Fibroblast of skin of scalp (primary cell): ENCODE measurements around the gene SETD5.

Experiments
- DNase-seq: peaks from one replicate; pipeline ENCODE4 v3.0.0-alpha.2; 2013

The SETD5 gene

DNA sequence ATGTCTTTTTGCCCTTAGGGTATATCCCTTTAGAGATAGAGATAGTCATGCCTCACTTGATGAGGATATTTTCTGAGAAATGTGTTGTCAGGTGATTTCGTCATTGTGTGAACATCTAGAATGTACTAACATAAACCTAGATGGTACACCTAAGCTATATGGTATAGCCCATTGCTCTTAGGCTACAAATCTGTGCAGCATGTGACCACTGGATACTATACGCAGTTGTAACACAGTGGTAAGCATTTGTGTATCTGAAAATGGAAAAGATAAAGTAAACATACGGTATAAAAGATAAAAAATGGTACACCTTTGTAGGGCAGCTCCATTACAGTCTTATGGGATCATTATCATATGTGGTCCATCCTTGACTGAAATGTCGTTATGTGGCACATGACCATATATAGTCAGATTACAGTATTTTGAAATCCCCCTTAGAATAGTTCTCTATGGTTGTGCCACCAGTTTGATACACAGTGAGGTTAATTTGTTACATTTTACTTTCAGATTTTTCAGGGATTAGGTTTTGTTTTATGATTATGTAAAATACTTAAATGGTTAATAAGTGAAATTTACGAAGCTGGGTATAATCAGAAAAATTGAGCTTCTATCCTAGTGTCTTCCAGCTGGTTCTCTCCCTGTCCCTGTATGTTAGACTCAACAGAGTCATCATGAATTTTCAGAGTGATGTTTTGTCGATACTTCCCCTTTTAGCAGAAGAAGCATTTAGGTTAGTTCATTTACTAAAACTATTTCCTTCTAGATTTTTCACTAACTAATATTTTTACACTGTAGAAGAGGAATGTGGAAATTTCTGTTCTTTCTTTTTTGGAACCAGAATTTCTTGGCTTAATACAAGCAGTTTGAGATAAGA is 12.8 kb downstream of the SETD5 start:
- no peak for DNase-seq

DNA sequence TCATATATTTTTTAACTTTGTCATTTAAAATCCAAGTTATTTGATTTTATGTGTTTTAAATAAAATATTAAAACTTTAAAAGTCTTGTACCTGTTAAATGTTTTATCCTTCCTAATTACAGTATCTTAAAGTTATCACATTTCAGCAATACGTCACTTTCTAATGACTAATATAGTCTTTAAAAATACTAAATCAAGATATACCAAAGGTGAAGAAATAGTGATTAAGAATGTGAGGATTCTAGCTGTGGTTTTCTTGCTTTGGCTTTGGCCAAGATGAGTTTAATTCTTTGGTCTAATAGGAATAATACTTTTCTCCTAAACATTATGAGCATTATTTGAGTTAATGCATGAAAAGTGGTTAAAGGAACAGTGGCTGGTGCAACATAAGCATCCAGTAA is 13.9 kb downstream of the SETD5 start:
- no peak for DNase-seq

DNA sequence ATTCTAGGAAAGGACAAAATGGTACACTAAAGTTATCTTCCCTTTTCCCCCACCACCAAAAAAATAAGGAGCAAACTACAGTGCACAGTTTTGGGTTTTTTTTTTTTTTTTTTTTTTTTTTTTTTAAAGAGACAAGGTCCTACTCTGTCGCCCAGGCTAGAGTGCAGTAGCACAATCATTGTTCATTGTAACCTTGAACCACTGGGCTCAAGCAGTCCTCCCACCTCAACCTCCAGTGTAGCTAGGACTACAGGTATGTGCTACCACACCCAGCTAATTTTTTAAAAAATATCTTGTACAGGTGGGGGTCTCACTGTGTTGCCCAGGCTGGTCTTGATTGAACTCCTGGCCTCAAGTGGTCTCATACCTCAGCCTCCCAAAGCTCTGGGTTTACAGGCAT is 14.9 kb downstream of the SETD5 start:
- DNase-seq = no peak

DNA sequence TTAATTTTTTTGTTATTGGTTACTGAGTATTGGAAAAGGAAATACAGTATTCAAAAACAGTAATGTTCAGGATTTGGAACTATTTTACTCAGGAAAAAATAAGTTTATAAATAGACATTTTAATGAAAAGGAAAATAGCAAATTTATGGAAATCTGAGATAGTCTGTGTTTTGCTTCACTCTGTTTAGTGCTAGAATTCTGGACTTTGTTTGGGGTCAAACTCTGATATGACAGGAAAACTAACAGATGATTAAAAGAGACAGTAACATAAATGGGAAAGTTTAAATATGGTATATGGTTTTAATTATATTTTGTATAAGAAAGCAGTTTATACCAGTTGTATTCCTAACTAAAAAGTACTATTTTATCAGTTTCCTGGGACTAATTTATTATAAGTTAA is 17.4 kb downstream of the SETD5 start:
- no peak for DNase-seq

DNA sequence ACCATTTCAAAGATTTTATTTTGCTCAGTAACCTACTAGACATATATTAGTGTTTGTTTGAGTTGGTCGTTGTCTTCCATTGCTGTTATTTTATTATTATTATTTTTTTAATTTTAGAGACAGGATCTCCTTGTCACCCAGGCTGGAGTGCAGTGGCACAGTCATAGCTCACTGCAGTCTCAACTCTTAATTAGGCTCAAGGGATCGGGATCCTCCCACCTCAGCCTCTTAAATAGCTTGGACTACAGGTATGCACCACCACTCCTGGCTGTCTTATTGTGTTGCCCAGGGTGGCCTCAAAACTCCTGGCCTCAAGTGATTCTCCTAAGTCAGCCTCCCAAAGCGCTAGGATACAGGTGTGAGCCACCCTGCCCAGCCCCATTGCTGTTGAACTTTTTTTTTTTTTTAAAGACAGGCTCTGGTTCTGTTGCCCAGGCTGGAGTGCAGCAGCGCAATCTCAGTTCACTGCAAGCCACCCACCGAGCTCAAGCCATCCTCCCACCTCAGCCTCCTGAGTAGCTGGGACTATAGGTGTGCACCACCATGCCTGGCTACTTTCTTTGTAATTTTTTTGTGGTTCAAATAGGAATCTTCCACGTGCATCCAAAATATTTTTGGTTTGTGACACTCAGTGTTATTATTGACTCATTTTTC is 18.2 kb downstream of the SETD5 start:
- no peak for DNase-seq

DNA sequence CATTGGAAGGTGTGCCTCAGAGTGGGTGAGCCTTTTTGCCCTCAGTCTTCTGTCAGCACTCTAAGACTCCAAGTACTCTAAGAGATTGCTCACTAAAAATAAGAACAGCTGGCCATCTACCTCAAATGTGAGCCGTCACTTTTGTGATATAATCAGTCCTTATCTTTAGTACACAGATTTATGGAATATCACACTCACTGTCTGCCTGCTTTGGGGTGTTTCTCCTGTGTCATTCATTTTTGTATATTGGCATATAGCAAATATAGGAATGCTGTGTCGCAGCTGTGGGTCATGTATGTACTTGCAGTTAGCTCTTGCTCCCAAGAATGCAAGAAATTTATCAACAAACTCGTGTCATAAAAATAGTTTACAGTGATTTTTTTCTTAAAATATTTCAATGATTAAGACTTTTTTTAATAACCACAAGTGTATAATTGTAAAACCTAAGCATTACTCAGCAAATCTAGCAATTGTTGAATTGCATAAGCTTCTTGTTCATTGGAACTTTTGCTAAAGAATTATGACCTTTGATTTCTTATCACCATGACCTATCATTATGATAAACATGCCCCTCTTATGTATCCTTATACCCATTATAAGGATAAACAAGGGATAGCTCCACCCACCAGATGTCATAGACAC is 18.8 kb downstream of the SETD5 start:
- DNase-seq = peak; percentile 60

DNA sequence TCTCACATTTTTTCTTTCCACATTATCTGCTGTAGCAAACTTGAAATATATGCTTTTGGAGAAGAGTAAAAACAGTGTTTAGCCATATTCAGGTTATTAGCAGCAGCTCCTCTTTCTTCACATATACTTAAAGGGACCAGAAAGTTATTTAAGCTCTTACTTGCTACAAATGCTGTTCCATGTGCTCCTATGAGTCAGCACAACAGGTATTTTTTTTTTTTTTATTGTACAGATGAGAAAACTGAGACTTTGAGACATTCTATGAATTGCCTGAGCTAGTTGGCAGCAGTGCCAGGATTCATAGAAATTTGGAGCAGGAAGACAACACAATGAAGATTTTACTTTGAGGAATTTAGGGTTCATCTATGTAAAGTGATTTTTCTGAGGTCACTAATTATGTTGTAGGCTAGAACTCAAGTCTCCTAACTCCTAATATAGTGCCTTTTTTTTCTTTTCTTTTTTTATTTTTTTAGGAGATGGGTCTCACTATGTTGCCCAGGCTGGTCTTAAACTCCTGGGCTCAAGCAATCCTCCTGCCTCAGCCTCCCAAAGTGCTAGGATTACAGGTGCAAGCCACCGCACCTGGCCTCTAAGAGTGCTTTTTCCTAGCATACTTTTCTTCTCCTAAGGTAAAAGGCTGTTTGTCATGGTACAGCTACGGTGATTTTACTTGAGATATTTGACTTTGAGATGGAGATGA is 23.6 kb downstream of the SETD5 start:
- peak; percentile 34 for DNase-seq

DNA sequence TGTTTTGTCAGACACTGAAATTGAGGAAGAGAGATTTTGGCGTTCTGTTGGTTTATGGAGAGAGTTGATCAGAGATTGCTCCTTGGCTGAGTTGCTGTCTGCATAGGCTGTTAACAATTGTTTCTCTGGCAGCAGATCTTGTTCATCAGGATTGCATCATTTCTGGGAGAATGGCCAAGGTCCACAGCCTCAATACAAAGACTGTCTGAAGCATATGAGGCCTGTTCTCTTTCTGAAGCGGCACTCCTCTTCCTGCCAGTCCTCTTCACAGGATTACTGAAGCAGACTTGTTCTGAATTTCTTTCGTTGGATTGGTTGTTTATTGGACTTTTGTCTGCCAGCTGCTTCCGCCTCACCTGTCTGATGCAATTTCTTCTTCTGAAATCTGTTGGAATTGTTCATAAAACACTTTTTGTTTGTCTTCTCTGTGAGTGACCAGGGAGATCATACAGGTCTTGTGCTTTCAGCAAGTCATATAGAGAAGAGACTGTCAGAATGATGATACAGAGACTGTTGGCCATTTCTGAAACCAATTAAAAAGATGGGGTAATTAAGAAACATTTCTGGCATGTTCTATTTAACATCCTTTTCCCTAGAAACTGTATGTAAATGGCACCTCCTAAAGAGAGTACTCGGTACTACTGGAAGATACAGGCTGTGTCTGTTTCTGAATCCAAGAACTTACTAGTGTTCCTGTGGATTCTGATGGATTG is 25.5 kb downstream of the SETD5 start:
- DNase-seq = peak; percentile 98

DNA sequence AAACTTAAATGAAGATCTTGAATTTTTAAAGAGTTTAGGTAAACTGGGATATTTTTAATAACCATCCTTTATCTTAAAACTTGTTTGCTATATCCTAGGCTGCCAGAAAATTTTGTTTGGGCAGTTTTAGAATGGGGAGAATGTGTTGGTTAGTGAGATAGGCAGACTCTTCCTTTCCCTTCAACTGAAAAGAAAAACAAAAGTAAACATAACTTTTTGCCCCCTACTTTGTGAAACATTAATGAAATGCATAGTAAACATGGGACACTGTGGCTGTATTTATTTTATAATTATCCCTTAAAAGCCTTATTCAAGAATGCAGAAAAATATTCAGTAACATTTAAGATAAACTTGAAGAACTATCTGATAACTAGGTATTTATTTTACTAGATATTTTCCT is 31.0 kb downstream of the SETD5 start:
- no peak for DNase-seq

DNA sequence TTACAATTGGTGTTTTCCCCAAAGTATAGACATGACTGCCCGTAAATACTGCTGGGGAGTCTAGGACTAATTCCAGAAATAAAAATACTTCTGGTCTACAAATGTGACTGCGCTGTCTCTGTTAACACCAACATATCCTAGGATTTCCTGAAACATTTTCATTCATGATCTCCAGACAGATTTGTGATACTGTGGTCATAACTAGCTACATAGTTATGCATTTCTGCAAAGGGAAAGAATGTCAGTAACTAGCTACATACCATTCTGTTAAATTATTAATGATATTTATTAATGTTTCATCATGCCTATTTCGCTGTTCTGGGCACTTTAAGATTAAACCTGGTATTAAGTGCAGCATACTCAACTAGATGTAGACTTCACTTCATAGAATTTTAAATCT is 33.3 kb downstream of the SETD5 start:
- no peak for DNase-seq

DNA sequence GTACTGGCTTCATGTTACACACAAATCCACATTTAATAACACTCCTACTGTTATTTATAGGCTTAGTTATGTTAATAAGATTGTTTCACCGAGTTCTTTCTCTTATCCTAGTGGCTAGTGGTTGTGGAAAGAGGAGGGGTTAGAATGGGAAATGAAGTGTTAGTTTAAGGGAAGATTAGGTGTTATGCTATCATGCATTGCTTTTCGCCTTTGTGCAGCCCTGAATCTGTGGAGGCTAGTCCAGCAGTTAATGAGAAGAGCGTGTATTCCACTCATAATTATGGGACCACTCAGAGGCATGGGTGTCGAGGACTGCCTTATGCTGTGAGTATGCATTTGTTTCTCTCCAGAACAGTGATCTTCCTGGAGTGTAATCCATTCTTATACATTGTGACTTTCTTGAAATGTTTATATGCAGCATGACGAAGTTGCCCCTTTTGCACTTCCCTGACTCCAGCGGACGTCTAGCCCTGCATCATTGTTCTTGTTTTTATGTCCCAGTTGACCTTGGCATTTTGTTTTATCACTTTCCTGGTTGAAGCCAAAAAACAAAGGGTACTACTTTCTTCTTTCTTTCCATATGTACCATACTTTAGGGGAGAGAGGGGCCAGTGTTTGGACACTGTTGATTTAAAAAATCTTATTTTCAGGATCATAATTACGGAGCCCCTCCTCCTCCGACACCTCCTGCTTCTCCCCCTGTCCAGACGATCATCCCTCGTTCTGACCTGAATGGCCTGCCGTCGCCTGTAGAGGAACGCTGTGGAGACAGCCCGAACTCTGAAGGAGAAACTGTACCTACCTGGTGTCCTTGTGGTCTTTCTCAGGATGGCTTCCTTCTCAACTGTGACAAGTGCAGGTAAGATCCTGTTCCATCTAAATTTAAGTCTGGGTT is 36.5 kb downstream of the SETD5 start:
- no peak for DNase-seq

DNA sequence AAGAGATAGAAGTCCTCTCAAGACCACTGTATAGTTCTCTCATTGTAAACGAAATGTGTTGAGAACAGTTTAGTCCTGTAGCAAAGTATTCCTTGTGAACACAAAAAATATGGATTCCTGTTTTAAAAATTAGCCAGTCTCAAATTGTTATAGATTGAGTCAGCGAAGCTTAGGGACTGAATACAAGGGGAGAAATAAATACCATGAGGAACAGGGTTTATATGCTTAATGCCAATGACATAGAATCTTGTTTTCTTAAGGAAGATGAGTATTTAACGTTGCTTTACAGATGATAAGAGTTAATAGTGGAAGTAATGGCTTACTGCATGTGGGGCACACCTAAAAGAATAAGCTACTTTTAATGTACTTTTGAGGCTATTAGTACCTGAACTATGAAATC is 37.9 kb downstream of the SETD5 start:
- peak; percentile 12 for DNase-seq

DNA sequence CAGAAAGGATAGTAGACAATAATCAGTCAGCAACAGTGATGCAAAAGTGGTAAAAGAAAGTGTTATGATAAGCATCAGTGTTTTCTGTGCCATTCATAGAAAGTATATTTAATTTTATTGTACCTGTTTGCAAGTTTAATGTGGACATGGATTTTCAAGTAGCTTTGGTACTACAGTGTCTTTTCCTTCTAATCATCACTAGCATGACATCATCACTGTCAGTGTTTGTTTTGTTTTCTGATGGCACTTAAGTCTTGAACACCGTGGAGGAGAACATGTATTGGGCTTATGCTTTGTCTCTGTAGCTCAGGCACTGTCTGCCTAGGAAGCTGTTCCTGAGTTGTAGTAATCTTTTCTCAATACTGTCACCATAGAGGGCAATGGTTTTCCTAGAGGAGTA is 41.9 kb downstream of the SETD5 start:
- DNase-seq = no peak

DNA sequence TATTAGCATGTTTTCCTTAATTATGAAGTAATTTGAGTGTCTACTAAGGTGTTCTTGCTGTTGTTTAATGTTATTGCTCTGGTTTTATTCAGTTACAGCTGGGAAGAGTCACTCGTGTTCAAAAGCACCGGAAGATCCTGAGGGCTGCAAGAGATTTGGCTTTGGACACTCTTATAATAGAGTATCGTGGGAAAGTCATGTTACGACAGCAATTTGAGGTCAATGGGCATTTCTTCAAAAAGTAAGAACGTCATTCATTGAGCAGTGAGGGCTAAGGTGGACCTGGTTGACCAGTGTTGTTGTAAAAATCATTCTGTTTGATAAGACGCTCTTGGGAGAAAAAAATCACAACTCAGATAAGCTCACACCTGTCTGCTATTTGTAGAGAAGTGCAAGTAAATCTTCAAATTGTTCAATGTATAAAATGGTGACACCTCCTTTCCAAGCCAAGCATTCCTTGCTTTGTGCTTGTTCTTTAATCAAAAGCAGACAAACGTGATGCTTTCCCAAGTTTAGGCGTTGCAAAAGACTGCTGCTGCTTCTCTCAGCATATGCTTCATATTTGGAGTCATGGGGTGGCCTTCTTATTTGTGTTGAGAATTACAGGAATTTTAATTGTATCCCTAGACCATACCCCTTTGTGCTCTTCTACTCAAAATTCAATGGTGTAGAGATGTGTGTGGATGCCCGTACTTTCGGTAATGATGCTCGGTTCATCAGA is 44.2 kb downstream of the SETD5 start:
- peak; percentile 62 for DNase-seq

DNA sequence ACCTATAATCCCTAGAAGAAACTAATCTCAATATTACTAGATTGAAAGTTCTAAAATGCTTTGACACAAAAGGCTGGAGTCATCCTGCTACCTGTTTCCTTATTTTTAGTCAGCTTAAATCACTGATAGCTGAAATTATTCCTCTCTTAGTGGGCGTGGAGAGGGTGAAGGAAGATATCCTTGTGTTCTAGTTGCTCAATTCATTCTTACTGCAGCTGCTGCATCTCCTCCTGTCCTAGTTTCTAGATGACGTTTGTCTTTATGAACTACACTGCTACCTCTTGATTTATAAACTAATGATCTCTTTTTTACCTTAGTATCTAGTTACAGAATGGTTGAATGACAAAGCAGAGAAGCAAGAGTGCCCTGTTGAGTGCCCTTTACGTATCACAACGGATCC is 50.7 kb downstream of the SETD5 start:
- DNase-seq = no peak

DNA sequence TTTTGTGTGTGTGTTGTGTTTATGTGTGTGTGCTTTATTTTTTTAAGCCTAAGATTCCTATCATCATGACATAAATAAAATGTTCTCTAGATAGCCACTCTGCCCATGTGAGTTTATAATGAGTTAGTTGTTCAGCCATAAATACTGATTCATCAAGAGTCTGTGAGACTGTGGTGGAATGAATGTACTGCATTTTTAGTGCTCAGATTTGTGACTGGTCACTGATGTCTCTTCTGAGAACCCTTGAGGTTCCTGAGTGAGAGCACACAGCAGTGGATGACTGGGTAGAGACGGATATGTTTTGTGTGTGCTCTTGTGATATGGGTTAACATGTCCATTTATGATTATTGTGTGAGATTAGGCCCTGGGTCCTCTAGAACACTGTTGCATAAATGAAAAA is 51.2 kb downstream of the SETD5 start:
- DNase-seq = no peak

DNA sequence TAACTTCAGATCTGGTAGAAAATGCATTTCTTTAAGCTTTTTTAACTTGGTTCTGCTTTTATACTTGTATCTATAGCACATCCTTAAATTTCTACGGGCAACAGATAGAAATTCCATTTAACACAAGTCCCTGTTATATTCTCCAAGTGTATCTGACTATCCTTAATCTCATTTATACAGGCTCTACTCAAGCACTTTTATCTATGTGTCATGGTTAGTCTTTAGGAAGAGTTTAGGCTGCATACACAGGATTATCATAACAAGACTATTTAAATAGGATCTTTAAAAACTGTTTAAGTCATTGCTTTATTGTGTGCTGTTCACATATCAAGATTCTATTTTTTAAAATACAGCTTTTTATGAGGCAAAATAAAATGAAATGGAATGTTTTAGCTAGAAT is 52.7 kb downstream of the SETD5 start:
- no peak for DNase-seq

DNA sequence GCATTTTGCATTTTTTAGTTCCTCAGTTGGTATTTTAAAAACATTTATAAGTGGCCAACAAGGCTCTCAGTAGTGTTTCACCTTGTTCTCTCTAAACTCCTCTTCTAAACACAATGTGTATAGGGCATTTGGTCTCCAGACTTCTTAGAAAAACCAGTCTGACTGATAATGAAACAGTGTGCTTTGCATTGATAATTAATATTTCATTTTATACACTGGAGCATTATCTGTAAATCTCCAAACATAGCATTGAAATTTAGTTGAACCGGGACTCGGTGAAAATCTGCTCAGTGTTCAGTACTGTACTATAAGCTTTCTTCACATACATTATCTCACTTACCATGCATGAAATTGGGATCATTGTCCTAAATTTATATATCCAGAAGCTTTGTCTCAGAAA is 53.6 kb downstream of the SETD5 start:
- DNase-seq = no peak

DNA sequence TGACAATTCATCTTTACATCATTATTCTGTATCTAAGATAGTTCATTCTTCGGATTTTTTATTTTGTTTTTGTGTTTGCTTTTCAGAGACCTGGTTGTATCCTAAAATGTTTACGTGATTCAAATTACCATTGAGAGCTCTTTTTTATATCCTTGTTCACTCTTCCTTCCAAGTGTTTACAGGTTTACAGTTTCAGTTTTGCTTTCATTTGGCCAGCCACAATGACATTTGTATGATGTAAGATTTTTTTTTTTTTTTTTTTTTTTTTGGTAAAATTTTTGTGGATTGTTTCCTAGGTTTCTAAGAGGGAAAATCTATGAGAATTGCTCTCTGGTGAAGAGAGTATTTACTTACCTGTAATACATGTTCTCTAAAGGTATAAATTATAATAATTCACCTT is 55.0 kb downstream of the SETD5 start:
- DNase-seq = no peak

DNA sequence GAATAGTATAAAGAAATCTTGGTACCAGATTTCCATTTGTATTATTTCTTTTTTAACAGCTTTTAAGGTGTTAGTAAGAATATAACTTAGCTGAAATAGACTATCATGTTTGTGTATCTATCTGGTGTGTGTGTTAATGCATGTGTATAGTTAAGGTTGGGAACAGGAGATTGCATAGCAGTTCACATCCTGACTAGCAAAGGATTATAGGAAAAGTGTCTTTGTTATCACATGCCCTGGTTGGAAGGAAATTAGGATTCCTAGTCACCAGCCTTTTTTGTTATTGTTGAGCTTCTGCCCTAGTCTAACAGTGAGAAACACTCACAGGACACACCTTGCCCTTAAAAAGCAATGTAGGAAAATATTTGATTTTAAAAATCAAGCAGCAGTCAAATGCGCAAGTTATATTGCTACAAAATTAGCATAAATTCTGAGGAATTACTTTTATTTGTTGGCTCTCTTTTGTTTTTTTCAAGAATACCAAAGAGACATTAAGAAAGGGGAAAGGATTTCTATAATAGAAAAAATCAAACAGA is 58.2 kb downstream of the SETD5 start:
- DNase-seq = no peak
